GM23338 (cell line): ENCODE data around the gene MYBL2. TPM values are rescaled to one million over a fixed set of nuclear protein-coding genes. Genes with fewer than 3 reads are reported as not detected.

Source experiments
- ATAC-seq: fragments of 200-7000 bp; cut with Tn5 transposase; 3 replicates; pipeline ENCODE4 v1.9.1; 2020
- DNase-seq: peaks from one replicate; pipeline ENCODE4 v3.0.0-alpha.2; 2015; ENCODE audit warnings: low spot score
- H2AFZ ChIP-seq: fragments of 200-600 bp; sonication (generic); 2 replicates; pipeline ENCODE4 v1.8.0; 2016; ENCODE audit warnings: antibody characterized with exemption, mild to moderate bottlenecking, moderate library complexity
- H3F3A ChIP-seq: fragments of 200-600 bp; sonication (generic); replicated peaks from 2 replicates; pipeline ENCODE4 v1.8.0; 2017; ENCODE audit warnings: antibody characterized with exemption, mixed run types, low read depth
- H3K27ac ChIP-seq: fragments of 200-600 bp; sonication (generic); 2 replicates; pipeline ENCODE4 v1.6.1; 2016; ENCODE audit warnings: low read depth
- H3K27me3 ChIP-seq: fragments of 200-600 bp; sonication (generic); 2 replicates; pipeline ENCODE4 v1.8.0; 2016; ENCODE audit warnings: mild to moderate bottlenecking, mixed run types, moderate library complexity; ENCODE audit not compliant: insufficient read depth
- H3K36me3 ChIP-seq: fragments of 200-600 bp; sonication (generic); 2 replicates; pipeline ENCODE4 v1.8.0; 2016; ENCODE audit warnings: mild to moderate bottlenecking; ENCODE audit not compliant: insufficient read depth
- H3K4me1 ChIP-seq: fragments of 200-600 bp; sonication (generic); 2 replicates; pipeline ENCODE4 v1.8.0; 2016; ENCODE audit warnings: mild to moderate bottlenecking, moderate library complexity; ENCODE audit not compliant: insufficient read depth
- H3K4me2 ChIP-seq: fragments of 200-600 bp; sonication (generic); 2 replicates; pipeline ENCODE4 v1.7.1; 2017; ENCODE audit warnings: mixed run types
- H3K4me3 ChIP-seq: fragments of 200-600 bp; sonication (generic); 2 replicates; pipeline ENCODE4 v1.6.1; 2016; ENCODE audit warnings: mixed run types
- H3K79me2 ChIP-seq: fragments of 200-600 bp; sonication (generic); replicated peaks from 2 replicates; pipeline ENCODE4 v1.8.0; 2017; ENCODE audit warnings: mild to moderate bottlenecking; ENCODE audit not compliant: insufficient read depth
- H3K9me2 ChIP-seq: fragments of 200-600 bp; sonication (generic); 2 replicates; pipeline ENCODE4 v1.8.0; 2017; ENCODE audit not compliant: insufficient read depth
- H4K20me1 ChIP-seq: fragments of 200-600 bp; sonication (generic); replicated peaks from 2 replicates; pipeline ENCODE4 v1.8.0; 2017; ENCODE audit warnings: mild to moderate bottlenecking; ENCODE audit not compliant: insufficient read depth
- H3K27ac Mint-ChIP-seq: 2 replicates; pipeline ENCODE4 v1.8.0; 2020; ENCODE audit warnings: inconsistent platforms, mild to moderate bottlenecking, moderate library complexity, mixed read lengths
- H3K27me3 Mint-ChIP-seq: 3 replicates; pipeline ENCODE4 v1.8.0; 2022; ENCODE audit warnings: low read depth, mild to moderate bottlenecking, moderate library complexity, mixed read lengths, inconsistent platforms; ENCODE audit not compliant: insufficient read depth, poor library complexity
- H3K36me3 Mint-ChIP-seq: 3 replicates; pipeline ENCODE4 v1.8.0; 2021; ENCODE audit warnings: low read depth, mild to moderate bottlenecking, inconsistent platforms, moderate library complexity, mixed read lengths
- H3K4me1 Mint-ChIP-seq: 3 replicates; pipeline ENCODE4 v1.8.0; 2020; ENCODE audit warnings: mild to moderate bottlenecking, inconsistent platforms, mixed read lengths
- H3K4me3 Mint-ChIP-seq: 3 replicates; pipeline ENCODE4 v1.8.0; 2021; ENCODE audit warnings: moderate library complexity, mild to moderate bottlenecking, inconsistent platforms, mixed read lengths
- H3K9me3 Mint-ChIP-seq: 3 replicates; pipeline ENCODE4 v1.8.0; 2020; ENCODE audit warnings: moderate library complexity, mild to moderate bottlenecking, inconsistent platforms, mixed read lengths
- CREB1 ChIP-seq: fragments of 250-450 bp; sonication (Bioruptor Pico); IDR thresholded peaks from 2 replicates; pipeline ENCODE4 v1.5.0; 2020; ENCODE audit warnings: low read depth, mild to moderate bottlenecking, moderate library complexity
- EZH2 ChIP-seq: fragments of 200-600 bp; sonication (generic); IDR thresholded peaks from one replicate; pipeline ENCODE4 v1.8.0; 2017; ENCODE audit warnings: antibody characterized with exemption, mild to moderate bottlenecking, low read depth; ENCODE audit not compliant: unreplicated experiment
- EZH2phosphoT487 ChIP-seq: fragments of 200-600 bp; sonication (generic); IDR thresholded peaks from one replicate; pipeline ENCODE4 v1.8.1; 2018; ENCODE audit warnings: antibody characterized with exemption; ENCODE audit not compliant: unreplicated experiment
- NANOG ChIP-seq: IDR thresholded peaks from 2 replicates; pipeline ENCODE4 v1.6.1; 2016; ENCODE audit warnings: antibody characterized with exemption, borderline replicate concordance
- POLR2AphosphoS5 ChIP-seq: IDR thresholded peaks from 2 replicates; pipeline ENCODE4 v1.6.1; 2016; ENCODE audit warnings: antibody characterized with exemption, low read depth
- STAT1 ChIP-seq: IDR thresholded peaks from one replicate; pipeline ENCODE4 v1.6.1; 2016; ENCODE audit warnings: antibody characterized with exemption; ENCODE audit not compliant: unreplicated experiment
- ZNF114 ChIP-seq: fragments of 250-450 bp; sonication (Bioruptor Pico); IDR thresholded peaks from 2 replicates; pipeline ENCODE4 v1.5.0; 2020; ENCODE audit warnings: mild to moderate bottlenecking, moderate library complexity
- polyA plus RNA-seq: library from polyadenylated mRNA; unstranded; fragments of >200 nt; fragmentation: Nextera tagmentation; extraction: Ambion mirVana; gene quantifications from 2 replicates; pipeline ENCODE4 v1.2.1, GENCODE V29; 2016
- total RNA-seq: library from RNA; depleted of rRNA; stranded (reverse); fragments of >200 nt; shearing (Covaris generic); gene quantifications from 2 replicates; pipeline ENCODE4 v1.2.3, GENCODE V29; 2014
- TF ChIP-seq, protein P1 (sequence below): fragments of 250-450 bp; sonication (Bioruptor Pico); IDR thresholded peaks from 2 replicates; pipeline ENCODE4 v1.5.0; 2020; ENCODE audit warnings: mild to moderate bottlenecking, moderate library complexity
- TF ChIP-seq, protein P2 (sequence below): IDR thresholded peaks from 2 replicates; pipeline ENCODE4 v1.6.1; 2016; ENCODE audit warnings: antibody characterized with exemption
- TF ChIP-seq, protein P3 (sequence below), 2 experiments: fragments of 200-600 bp in 1 of 2; sonication (generic) in 1 of 2; conservative IDR thresholded peaks; 2 replicates each; pipeline versions ENCODE4 v1.5.1 to v1.6.1; 2016 to 2017; ENCODE audit warnings: antibody characterized with exemption in 2 of 2, low read depth in 2 of 2, mild to moderate bottlenecking in 2 of 2, moderate library complexity in 1 of 2

The MYBL2 gene
- total and polyA plus RNA-seq, 2 experiments from 2014 or later, result 72.3 to 131 TPM

DNA sequence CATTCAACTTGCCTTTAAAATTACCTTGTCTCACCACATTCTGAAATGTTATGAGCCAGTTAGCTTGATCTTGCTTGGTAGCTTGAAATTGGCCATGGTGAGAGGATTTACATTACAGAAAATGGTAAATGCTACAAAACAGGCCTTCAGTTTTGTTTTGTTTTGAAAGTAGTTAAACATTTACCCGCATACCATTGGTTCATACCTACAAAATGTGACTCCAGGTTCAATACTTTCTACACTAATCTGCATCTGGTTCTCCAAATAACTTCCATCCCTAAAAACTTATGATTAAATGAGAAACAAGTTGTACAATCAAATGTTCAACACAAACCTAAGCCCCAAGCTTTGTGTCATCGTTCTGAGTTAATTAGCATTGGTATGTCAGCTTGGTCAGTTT lies 30.5 kb upstream of the MYBL2 start:
- no peaks in the 10 kb centered on the region for H4K20me1 ChIP-seq
- no peaks in the 10 kb centered on the region for H3K4me1 ChIP-seq
- H3K79me2 ChIP-seq, result no peaks in the 10 kb centered on the region
- H3K4me2 ChIP-seq, result no peak overlapping the region
- no peaks in the 10 kb centered on the region for H3F3A ChIP-seq
- H2AFZ ChIP-seq, result no peak overlapping the region
- no peak overlapping the region for H3K4me3 Mint-ChIP-seq
- H3K27me3 Mint-ChIP-seq, result no peaks in the 10 kb centered on the region
- no peak for DNase-seq
- no peaks in the 10 kb centered on the region for H3K9me3 Mint-ChIP-seq
- H3K36me3 Mint-ChIP-seq, result peaks cover 40% of the 10 kb centered on the region
- H3K36me3 ChIP-seq, result peaks cover 5% of the 10 kb centered on the region; the same call in 1 of the 2 replicates
- TF ChIP-seq CREB1 (no peak), POLR2AphosphoS5 (no peak), STAT1 (no peak), NANOG (no peak), ZNF114 (CRISPR knock-in tag) (no peak), EZH2 (no peak), EZH2phosphoT487 (no peak)
- TF ChIP-seq, protein P1, sequence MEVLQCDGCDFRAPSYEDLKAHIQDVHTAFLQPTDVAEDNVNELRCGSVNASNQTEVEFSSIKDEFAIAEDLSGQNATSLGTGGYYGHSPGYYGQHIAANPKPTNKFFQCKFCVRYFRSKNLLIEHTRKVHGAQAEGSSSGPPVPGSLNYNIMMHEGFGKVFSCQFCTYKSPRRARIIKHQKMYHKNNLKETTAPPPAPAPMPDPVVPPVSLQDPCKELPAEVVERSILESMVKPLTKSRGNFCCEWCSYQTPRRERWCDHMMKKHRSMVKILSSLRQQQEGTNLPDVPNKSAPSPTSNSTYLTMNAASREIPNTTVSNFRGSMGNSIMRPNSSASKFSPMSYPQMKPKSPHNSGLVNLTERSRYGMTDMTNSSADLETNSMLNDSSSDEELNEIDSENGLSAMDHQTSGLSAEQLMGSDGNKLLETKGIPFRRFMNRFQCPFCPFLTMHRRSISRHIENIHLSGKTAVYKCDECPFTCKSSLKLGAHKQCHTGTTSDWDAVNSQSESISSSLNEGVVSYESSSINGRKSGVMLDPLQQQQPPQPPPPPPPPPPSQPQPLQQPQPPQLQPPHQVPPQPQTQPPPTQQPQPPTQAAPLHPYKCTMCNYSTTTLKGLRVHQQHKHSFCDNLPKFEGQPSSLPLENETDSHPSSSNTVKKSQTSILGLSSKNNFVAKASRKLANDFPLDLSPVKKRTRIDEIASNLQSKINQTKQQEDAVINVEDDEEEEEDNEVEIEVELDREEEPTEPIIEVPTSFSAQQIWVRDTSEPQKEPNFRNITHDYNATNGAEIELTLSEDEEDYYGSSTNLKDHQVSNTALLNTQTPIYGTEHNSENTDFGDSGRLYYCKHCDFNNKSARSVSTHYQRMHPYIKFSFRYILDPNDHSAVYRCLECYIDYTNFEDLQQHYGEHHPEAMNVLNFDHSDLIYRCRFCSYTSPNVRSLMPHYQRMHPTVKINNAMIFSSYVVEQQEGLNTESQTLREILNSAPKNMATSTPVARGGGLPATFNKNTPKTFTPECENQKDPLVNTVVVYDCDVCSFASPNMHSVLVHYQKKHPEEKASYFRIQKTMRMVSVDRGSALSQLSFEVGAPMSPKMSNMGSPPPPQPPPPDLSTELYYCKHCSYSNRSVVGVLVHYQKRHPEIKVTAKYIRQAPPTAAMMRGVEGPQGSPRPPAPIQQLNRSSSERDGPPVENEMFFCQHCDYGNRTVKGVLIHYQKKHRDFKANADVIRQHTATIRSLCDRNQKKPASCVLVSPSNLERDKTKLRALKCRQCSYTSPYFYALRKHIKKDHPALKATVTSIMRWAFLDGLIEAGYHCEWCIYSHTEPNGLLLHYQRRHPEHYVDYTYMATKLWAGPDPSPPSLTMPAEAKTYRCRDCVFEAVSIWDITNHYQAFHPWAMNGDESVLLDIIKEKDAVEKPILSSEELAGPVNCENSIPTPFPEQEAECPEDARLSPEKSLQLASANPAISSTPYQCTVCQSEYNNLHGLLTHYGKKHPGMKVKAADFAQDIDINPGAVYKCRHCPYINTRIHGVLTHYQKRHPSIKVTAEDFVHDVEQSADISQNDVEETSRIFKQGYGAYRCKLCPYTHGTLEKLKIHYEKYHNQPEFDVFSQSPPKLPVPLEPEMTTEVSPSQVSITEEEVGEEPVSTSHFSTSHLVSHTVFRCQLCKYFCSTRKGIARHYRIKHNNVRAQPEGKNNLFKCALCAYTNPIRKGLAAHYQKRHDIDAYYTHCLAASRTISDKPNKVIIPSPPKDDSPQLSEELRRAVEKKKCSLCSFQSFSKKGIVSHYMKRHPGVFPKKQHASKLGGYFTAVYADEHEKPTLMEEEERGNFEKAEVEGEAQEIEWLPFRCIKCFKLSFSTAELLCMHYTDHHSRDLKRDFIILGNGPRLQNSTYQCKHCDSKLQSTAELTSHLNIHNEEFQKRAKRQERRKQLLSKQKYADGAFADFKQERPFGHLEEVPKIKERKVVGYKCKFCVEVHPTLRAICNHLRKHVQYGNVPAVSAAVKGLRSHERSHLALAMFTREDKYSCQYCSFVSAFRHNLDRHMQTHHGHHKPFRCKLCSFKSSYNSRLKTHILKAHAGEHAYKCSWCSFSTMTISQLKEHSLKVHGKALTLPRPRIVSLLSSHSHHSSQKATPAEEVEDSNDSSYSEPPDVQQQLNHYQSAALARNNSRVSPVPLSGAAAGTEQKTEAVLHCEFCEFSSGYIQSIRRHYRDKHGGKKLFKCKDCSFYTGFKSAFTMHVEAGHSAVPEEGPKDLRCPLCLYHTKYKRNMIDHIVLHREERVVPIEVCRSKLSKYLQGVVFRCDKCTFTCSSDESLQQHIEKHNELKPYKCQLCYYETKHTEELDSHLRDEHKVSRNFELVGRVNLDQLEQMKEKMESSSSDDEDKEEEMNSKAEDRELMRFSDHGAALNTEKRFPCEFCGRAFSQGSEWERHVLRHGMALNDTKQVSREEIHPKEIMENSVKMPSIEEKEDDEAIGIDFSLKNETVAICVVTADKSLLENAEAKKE, result no peak
- TF ChIP-seq, protein P2, sequence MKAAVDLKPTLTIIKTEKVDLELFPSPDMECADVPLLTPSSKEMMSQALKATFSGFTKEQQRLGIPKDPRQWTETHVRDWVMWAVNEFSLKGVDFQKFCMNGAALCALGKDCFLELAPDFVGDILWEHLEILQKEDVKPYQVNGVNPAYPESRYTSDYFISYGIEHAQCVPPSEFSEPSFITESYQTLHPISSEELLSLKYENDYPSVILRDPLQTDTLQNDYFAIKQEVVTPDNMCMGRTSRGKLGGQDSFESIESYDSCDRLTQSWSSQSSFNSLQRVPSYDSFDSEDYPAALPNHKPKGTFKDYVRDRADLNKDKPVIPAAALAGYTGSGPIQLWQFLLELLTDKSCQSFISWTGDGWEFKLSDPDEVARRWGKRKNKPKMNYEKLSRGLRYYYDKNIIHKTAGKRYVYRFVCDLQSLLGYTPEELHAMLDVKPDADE, result no peak
- TF ChIP-seq, protein P3, sequence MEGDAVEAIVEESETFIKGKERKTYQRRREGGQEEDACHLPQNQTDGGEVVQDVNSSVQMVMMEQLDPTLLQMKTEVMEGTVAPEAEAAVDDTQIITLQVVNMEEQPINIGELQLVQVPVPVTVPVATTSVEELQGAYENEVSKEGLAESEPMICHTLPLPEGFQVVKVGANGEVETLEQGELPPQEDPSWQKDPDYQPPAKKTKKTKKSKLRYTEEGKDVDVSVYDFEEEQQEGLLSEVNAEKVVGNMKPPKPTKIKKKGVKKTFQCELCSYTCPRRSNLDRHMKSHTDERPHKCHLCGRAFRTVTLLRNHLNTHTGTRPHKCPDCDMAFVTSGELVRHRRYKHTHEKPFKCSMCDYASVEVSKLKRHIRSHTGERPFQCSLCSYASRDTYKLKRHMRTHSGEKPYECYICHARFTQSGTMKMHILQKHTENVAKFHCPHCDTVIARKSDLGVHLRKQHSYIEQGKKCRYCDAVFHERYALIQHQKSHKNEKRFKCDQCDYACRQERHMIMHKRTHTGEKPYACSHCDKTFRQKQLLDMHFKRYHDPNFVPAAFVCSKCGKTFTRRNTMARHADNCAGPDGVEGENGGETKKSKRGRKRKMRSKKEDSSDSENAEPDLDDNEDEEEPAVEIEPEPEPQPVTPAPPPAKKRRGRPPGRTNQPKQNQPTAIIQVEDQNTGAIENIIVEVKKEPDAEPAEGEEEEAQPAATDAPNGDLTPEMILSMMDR (conservative IDR thresholded peaks at IDR 0.05; ENCODE audit: low read depth in 2 of 2), result no peak
- H3K27ac ChIP-seq, result no peak overlapping the region
- H3K27ac Mint-ChIP-seq, result peak overlapping the region; percentile 10
- H3K27me3 ChIP-seq, result no peaks in the 10 kb centered on the region
- no peaks in the 10 kb centered on the region for H3K9me2 ChIP-seq
- H3K4me1 Mint-ChIP-seq, result no peaks in the 10 kb centered on the region
- no peak for ATAC-seq
- no peak overlapping the region for H3K4me3 ChIP-seq
